ENCODE measurements around the gene FGF11. TPM values are rescaled to one million over a fixed set of nuclear protein-coding genes. Genes with fewer than 3 reads are reported as not detected.

The FGF11 gene
- total RNA-seq, 2 experiments from 2014 or later, result 1.5 to 1.7 TPM

GRCh38 chr17:7418472-7419152 is 20.7 kb upstream of the FGF11 start:
- Histone ChIP-seq H3K36me3 (ENCODE audit: insufficient read depth, low read length) (no peaks in the 10 kb centered on the region), H3K4me1 (ENCODE audit: insufficient read depth, low read length) (no peaks in the 10 kb centered on the region), H3K9me3 (ENCODE audit: control insufficient read depth in 1 of 2, insufficient read depth in 1 of 2, low read length in 2 of 2) (peaks cover 0 to 3% of the 10 kb centered on the region in 2 experiments), H3K27me3 (ENCODE audit: control insufficient read depth in 1 of 2, insufficient read depth in 2 of 2, low read length in 2 of 2) (no peaks in the 10 kb centered on the region), H3K4me3 (ENCODE audit: low read length) (no peak overlapping the region), H3K27ac (ENCODE audit: low read depth in 1 of 2, low read length in 2 of 2) (no peak overlapping the region)
- Mint-ChIP-seq H3K9me3 (no peaks in the 10 kb centered on the region), H3K4me1 (ENCODE audit: low read depth) (no peaks in the 10 kb centered on the region), H3K4me3 (no peak overlapping the region), H3K27ac (no peak overlapping the region), H3K27me3 (no peaks in the 10 kb centered on the region), H3K36me3 (ENCODE audit: low read depth) (no peaks in the 10 kb centered on the region)
- ChIA-PET CTCF (no interaction called here), POLR2A (no interaction called here)
- ATAC-seq (ENCODE audit: poor library complexity), result no peak
- no peak for TF ChIP-seq CTCF (IDR thresholded peaks at IDR 0.05)
- intact Hi-C loops (cut with DNase I, micrococcal nuclease), result loop anchor here in 1 of 2 experiments (5.0 kb wide), 1 partner anchor 61 kb away; the partner anchor contains the start of gene TMEM95
- DNase-seq, result no peak

GRCh38 chr17:7419819-7420610 is 19.3 kb upstream of the FGF11 start, which contains the start of gene SPEM1:
Gene SPEM1 (plus strand): TSS chr17:7420324. CDS start chr17:7420385, 61 bp downstream.
- intact Hi-C loops (cut with DNase I, micrococcal nuclease), result loop anchor here in 1 of 2 experiments (5.0 kb wide), 1 partner anchor 63 kb away; the partner anchor contains the start of gene TMEM95
- POLR2A ChIA-PET, result interaction anchor here (0.6 to 1.1 kb wide), 3 partner anchors 20 to 203 kb away, joined by 3 to 4 read pairs (median 3); no protein-coding TSS in a partner anchor
- H3K27ac ChIP-seq (ENCODE audit: low read depth in 1 of 2, low read length in 2 of 2), result no peak within 1 kb of the TSS
- no peak for TF ChIP-seq CTCF (IDR thresholded peaks at IDR 0.05)
- no peak within 1 kb of the TSS for H3K4me3 Mint-ChIP-seq
- no peaks in the 10 kb centered on the region for H3K9me3 Mint-ChIP-seq
- CTCF ChIA-PET, result no interaction called here
- no peak within 1 kb of the TSS for H3K4me3 ChIP-seq (ENCODE audit: low read length)
- no peak within 1 kb of the TSS for H3K27ac Mint-ChIP-seq
- no peaks in the 10 kb centered on the region for H3K36me3 ChIP-seq (ENCODE audit: insufficient read depth, low read length)
- no peaks in the 10 kb centered on the region for H3K36me3 Mint-ChIP-seq (ENCODE audit: low read depth)
- H3K9me3 ChIP-seq (ENCODE audit: control insufficient read depth in 1 of 2, insufficient read depth in 1 of 2, low read length in 2 of 2), result peaks cover 0 to 3% of the 10 kb centered on the region in 2 experiments
- H3K4me1 Mint-ChIP-seq (ENCODE audit: low read depth), result no peaks in the 10 kb centered on the region
- no peaks in the 10 kb centered on the region for H3K4me1 ChIP-seq (ENCODE audit: insufficient read depth, low read length)
- H3K27me3 ChIP-seq (ENCODE audit: control insufficient read depth in 1 of 2, insufficient read depth in 2 of 2, low read length in 2 of 2), result no peaks in the 10 kb centered on the region
- no peak for ATAC-seq (ENCODE audit: poor library complexity)
- DNase-seq, result no peak
- H3K27me3 Mint-ChIP-seq, result no peaks in the 10 kb centered on the region

- POLR2A ChIA-PET, result interaction anchor here (1.1 kb wide), 1 partner anchor 37 kb away, joined by 3 read pairs; no protein-coding TSS in a partner anchor
- no peak overlapping the region for H3K4me3 Mint-ChIP-seq
- no peaks in the 10 kb centered on the region for H3K4me1 Mint-ChIP-seq (ENCODE audit: low read depth)
- peaks cover 0 to 3% of the 10 kb centered on the region in 2 experiments for H3K9me3 ChIP-seq (ENCODE audit: control insufficient read depth in 1 of 2, insufficient read depth in 1 of 2, low read length in 2 of 2)
- H3K27me3 ChIP-seq (ENCODE audit: control insufficient read depth in 1 of 2, insufficient read depth in 2 of 2, low read length in 2 of 2), result no peaks in the 10 kb centered on the region
- ATAC-seq (ENCODE audit: poor library complexity) (no peak), DNase-seq (no peak)
- no peaks in the 10 kb centered on the region for H3K27me3 Mint-ChIP-seq
- intact Hi-C loops (cut with DNase I, micrococcal nuclease), result no loop called here
- H3K36me3 Mint-ChIP-seq (ENCODE audit: low read depth), result no peaks in the 10 kb centered on the region
- H3K27ac ChIP-seq (ENCODE audit: low read depth in 1 of 2, low read length in 2 of 2), result no peak overlapping the region
- H3K36me3 ChIP-seq (ENCODE audit: insufficient read depth, low read length), result no peaks in the 10 kb centered on the region
- TF ChIP-seq CTCF (IDR thresholded peaks at IDR 0.05), result no peak
- H3K4me1 ChIP-seq (ENCODE audit: insufficient read depth, low read length), result no peaks in the 10 kb centered on the region
- no peaks in the 10 kb centered on the region for H3K9me3 Mint-ChIP-seq
- CTCF ChIA-PET, result no interaction called here
- no peak overlapping the region for H3K4me3 ChIP-seq (ENCODE audit: low read length)
- H3K27ac Mint-ChIP-seq, result no peak overlapping the region
Observed at GRCh38 chr17:7421186-7421585, 18.1 kb upstream of the FGF11 start.
